HCT116 (cell line): ENCODE measurements around the gene CNTNAP2.

Experiments
- CTCF ChIP-seq, 3 experiments: fragments of 200-600 bp in 1 of 3; sonication (generic) in 1 of 3; IDR thresholded peaks in 2 of 3; conservative IDR thresholded peaks in 1 of 3; 2 replicates each; pipeline ENCODE4 v1.5.1; 2012 to 2017; ENCODE audit warnings: low read depth in 2 of 3, low read length in 2 of 3, antibody characterized with exemption in 1 of 3, borderline replicate concordance in 1 of 3, control low read depth in 1 of 3, mild to moderate bottlenecking in 1 of 3, mixed read lengths in 1 of 3, mixed run types in 1 of 3, moderate library complexity in 1 of 3; ENCODE audit not compliant: insufficient read depth in 1 of 3
- FOSL1 ChIP-seq: IDR thresholded peaks from 2 replicates; pipeline ENCODE4 v1.6.1; 2012; ENCODE audit warnings: low read depth
- POLR2A ChIP-seq: IDR thresholded peaks from 2 replicates; pipeline ENCODE4 v1.7.0; 2011; ENCODE audit warnings: borderline replicate concordance; ENCODE audit not compliant: insufficient read depth, insufficient read length; ENCODE audit errors: extremely low read depth
- RAD21 ChIP-seq: IDR thresholded peaks from 2 replicates; pipeline ENCODE4 v1.6.1; 2012; ENCODE audit warnings: low read depth, mild to moderate bottlenecking
- SP1 ChIP-seq: IDR thresholded peaks from 2 replicates; pipeline ENCODE4 v1.6.1; 2012; ENCODE audit warnings: low read depth
- TCF7L2 ChIP-seq: IDR thresholded peaks from 2 replicates; pipeline ENCODE4 v1.7.0; 2011; ENCODE audit warnings: borderline replicate concordance, inconsistent platforms; ENCODE audit not compliant: insufficient read depth, insufficient read length; ENCODE audit errors: extremely low read depth
- ZNF274 ChIP-seq: fragments of 200-500 bp; sonication (Bioruptor generic); IDR thresholded peaks from 2 replicates; pipeline ENCODE4 v1.6.1; 2014; ENCODE audit warnings: mild to moderate bottlenecking, low read depth, low read length, inconsistent platforms
- TF ChIP-seq, protein P1 (sequence below): IDR thresholded peaks from 2 replicates; pipeline ENCODE4 v1.6.1; 2012; ENCODE audit warnings: low read depth

GRCh38 chr7:148330822-148331221 is 2214.2 kb downstream of the CNTNAP2 start:
- TF ChIP-seq CTCF (IDR thresholded peaks at IDR 0.05 in 2 of 3, conservative IDR thresholded peaks at IDR 0.05 in 1 of 3; ENCODE audit: borderline replicate concordance in 1 of 3, insufficient read depth in 1 of 3, low read depth in 2 of 3, low read length in 2 of 3) (no peak), FOSL1 (no peak), POLR2A (no peak), TCF7L2 (no peak), RAD21 (no peak), ZNF274 (no peak), SP1 (no peak)
- TF ChIP-seq, protein P1, sequence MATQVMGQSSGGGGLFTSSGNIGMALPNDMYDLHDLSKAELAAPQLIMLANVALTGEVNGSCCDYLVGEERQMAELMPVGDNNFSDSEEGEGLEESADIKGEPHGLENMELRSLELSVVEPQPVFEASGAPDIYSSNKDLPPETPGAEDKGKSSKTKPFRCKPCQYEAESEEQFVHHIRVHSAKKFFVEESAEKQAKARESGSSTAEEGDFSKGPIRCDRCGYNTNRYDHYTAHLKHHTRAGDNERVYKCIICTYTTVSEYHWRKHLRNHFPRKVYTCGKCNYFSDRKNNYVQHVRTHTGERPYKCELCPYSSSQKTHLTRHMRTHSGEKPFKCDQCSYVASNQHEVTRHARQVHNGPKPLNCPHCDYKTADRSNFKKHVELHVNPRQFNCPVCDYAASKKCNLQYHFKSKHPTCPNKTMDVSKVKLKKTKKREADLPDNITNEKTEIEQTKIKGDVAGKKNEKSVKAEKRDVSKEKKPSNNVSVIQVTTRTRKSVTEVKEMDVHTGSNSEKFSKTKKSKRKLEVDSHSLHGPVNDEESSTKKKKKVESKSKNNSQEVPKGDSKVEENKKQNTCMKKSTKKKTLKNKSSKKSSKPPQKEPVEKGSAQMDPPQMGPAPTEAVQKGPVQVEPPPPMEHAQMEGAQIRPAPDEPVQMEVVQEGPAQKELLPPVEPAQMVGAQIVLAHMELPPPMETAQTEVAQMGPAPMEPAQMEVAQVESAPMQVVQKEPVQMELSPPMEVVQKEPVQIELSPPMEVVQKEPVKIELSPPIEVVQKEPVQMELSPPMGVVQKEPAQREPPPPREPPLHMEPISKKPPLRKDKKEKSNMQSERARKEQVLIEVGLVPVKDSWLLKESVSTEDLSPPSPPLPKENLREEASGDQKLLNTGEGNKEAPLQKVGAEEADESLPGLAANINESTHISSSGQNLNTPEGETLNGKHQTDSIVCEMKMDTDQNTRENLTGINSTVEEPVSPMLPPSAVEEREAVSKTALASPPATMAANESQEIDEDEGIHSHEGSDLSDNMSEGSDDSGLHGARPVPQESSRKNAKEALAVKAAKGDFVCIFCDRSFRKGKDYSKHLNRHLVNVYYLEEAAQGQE: no peak
